ENCODE measurements around the gene AP4B1.

DNA sequence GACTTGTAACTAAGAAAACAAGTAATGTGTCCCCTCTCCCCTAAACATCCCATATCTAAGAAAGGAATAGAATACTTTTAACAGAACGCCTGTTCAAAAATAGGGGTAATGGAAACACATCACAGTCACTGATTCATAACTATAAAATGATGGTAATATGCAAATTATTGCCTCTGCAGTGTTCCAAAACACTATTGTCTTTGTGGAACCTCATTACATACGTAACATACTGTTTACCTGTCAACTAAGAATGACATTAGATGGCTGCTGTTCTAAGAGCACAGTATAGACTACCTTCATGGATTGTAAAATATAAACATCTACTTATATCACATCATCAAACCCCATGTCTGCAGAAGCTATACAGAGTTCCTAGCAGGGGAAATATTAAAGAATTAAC, 13.8 kb downstream of the AP4B1 start:
- TF ChIP-seq CTCF (IDR thresholded peaks at IDR 0.05; ENCODE audit: borderline replicate concordance, extremely low read depth, low read length, poor library complexity, severe bottlenecking) (no peak), EZH2 (IDR thresholded peaks at IDR 0.05; ENCODE audit: borderline replicate concordance, low read depth, low read length, severe bottlenecking) (no peak)

Data from DND-41 (cell line).